Effector memory CD8-positive, alpha-beta T cell (primary cell): ENCODE measurements around the gene EVI5L.
"Not testable (repeated sequence)": the region's sequence is repeated elsewhere in the genome, so short reads cannot be mapped to it uniquely, and the experiment has no call there.

Experiments used
- ATAC-seq: fragments of 150-1000 bp; cut with Tn5 transposase; replicated peaks from 2 replicates; pipeline ENCODE4 v1.10.0; 2021; ENCODE audit warnings: mild to moderate bottlenecking, moderate library complexity
- DNase-seq, 3 experiments: peaks; one replicate each; pipeline ENCODE4 v3.0.0; 2021
- H3K27ac Mint-ChIP-seq, 2 donors: one replicate each; pipeline ENCODE4 v1.8.0; 2022; ENCODE audit warnings: mild to moderate bottlenecking in 2 of 2, mixed read lengths in 2 of 2, moderate library complexity in 2 of 2
- H3K27me3 Mint-ChIP-seq, 2 donors: one replicate each; pipeline ENCODE4 v1.8.0; 2022; ENCODE audit warnings: mixed read lengths in 2 of 2
- H3K36me3 Mint-ChIP-seq: one replicate; pipeline ENCODE4 v1.8.0; 2022; ENCODE audit warnings: mild to moderate bottlenecking, moderate library complexity, mixed read lengths; ENCODE audit not compliant: insufficient read depth
- H3K4me1 Mint-ChIP-seq, 2 donors: one replicate each; pipeline ENCODE4 v1.8.0; 2022; ENCODE audit warnings: low read depth in 2 of 2, mixed read lengths in 2 of 2
- H3K4me3 Mint-ChIP-seq, 2 donors: one replicate each; pipeline ENCODE4 v1.8.0; 2022; ENCODE audit warnings: mild to moderate bottlenecking in 2 of 2, mixed read lengths in 2 of 2, moderate library complexity in 2 of 2
- H3K9me3 Mint-ChIP-seq, 2 donors: one replicate each; pipeline ENCODE4 v1.8.0; 2022; ENCODE audit warnings: mixed read lengths in 2 of 2
- total RNA-seq, 9 experiments: gene quantifications; one replicate each; lab custom pipeline; 2026; lab: John Stamatoyannopoulos, UW

The EVI5L gene
- total RNA-seq, result 4.7 to 25.7 (median 13.1) reads per million in 9 experiments

GRCh38 chr19:7829561-7830271, at the start of gene EVI5L:
Gene EVI5L, plus strand, starts transcription at chr19:7830218. Its CDS starts 16,325 bp downstream, at chr19:7846543.
- ATAC-seq, result peak; percentile 83
- no peaks in the 10 kb centered on the region for H3K9me3 Mint-ChIP-seq

GRCh38 chr19:7781157-7781556, 48.9 kb upstream of the EVI5L start:
- peaks cover 50 to 75% of the 10 kb centered on the region in 2 donors for H3K27me3 Mint-ChIP-seq
- no peak overlapping the region for H3K27ac Mint-ChIP-seq
- DNase-seq (no peak), ATAC-seq (no peak)
- H3K36me3 Mint-ChIP-seq, result no peaks in the 10 kb centered on the region
- H3K9me3 Mint-ChIP-seq, result no peaks in the 10 kb centered on the region
- no peaks in the 10 kb centered on the region for H3K4me1 Mint-ChIP-seq
- H3K4me3 Mint-ChIP-seq, result no peak overlapping the region

More at GRCh38 chr19:7829561-7830271, at the start of gene EVI5L:
- H3K27me3 Mint-ChIP-seq, result no peaks in the 10 kb centered on the region
- peak; percentile 99 to 100 (median 99) for DNase-seq
- H3K4me3 Mint-ChIP-seq, result peak within 1 kb of the TSS; percentile 82 to 84
- H3K4me1 Mint-ChIP-seq, result peaks cover 21 to 24% of the 10 kb centered on the region in 2 donors
- peaks cover 18% of the 10 kb centered on the region for H3K36me3 Mint-ChIP-seq
- H3K27ac Mint-ChIP-seq, result peak within 1 kb of the TSS; percentile 28 to 82

GRCh38 chr19:7783991-7784423, 46.0 kb upstream of the EVI5L start:
- Mint-ChIP-seq H3K4me3 (no peak overlapping the region), H3K36me3 (no peaks in the 10 kb centered on the region), H3K9me3 (no peaks in the 10 kb centered on the region), H3K27me3 (peaks cover 51 to 94% of the 10 kb centered on the region in 2 donors), H3K27ac (no peak overlapping the region), H3K4me1 (peaks cover 0 to 4% of the 10 kb centered on the region in 2 donors)
- ATAC-seq (no peak), DNase-seq (no peak)

- Mint-ChIP-seq H3K4me3 (no peak overlapping the region), H3K27ac (no peak overlapping the region), H3K36me3 (no peaks in the 10 kb centered on the region), H3K27me3 (peaks cover 59 to 98% of the 10 kb centered on the region in 2 donors), H3K4me1 (peaks cover 0 to 6% of the 10 kb centered on the region in 2 donors), H3K9me3 (no peaks in the 10 kb centered on the region)
- DNase-seq (no peak), ATAC-seq (no peak)
These were observed 45.2 kb upstream of the EVI5L start for GRCh38 chr19:7784856-7785255.

GRCh38 chr19:7787141-7787540, 42.9 kb upstream of the EVI5L start:
- Mint-ChIP-seq H3K27ac (no peak overlapping the region), H3K27me3 (peaks cover 57 to 99% of the 10 kb centered on the region in 2 donors), H3K4me3 (peak overlapping the region in 1 of 2 donors; percentile 52), H3K9me3 (no peaks in the 10 kb centered on the region), H3K4me1 (peaks cover 0 to 6% of the 10 kb centered on the region in 2 donors), H3K36me3 (no peaks in the 10 kb centered on the region)
- DNase-seq (no peak), ATAC-seq (no peak)

- Mint-ChIP-seq H3K27me3 (peaks cover 53 to 99% of the 10 kb centered on the region in 2 donors), H3K27ac (no peak overlapping the region), H3K4me3 (peak overlapping the region in 1 of 2 donors; percentile 52), H3K4me1 (peaks cover 0 to 6% of the 10 kb centered on the region in 2 donors), H3K9me3 (no peaks in the 10 kb centered on the region), H3K36me3 (peaks cover under 1% of the 10 kb centered on the region)
- no peak for DNase-seq
- no peak for ATAC-seq
These were observed 42.3 kb upstream of the EVI5L start for GRCh38 chr19:7787602-7788177.

- Mint-ChIP-seq H3K36me3 (peaks cover 2% of the 10 kb centered on the region), H3K27ac (no peak overlapping the region), H3K9me3 (no peaks in the 10 kb centered on the region), H3K4me1 (peaks cover 0 to 6% of the 10 kb centered on the region in 2 donors), H3K4me3 (peak overlapping the region in 1 of 2 donors; percentile 19), H3K27me3 (peaks cover 51 to 94% of the 10 kb centered on the region in 2 donors)
- ATAC-seq (no peak), DNase-seq (no peak)
These were observed 41.7 kb upstream of the EVI5L start for GRCh38 chr19:7788178-7788932.

GRCh38 chr19:7788933-7789323, 41.1 kb upstream of the EVI5L start:
- H3K27ac Mint-ChIP-seq, result no peak overlapping the region

GRCh38 chr19:7789447-7789846, 40.6 kb upstream of the EVI5L start:
- Mint-ChIP-seq H3K4me3 (peak overlapping the region in 1 of 2 donors; percentile 48), H3K4me1 (peaks cover 0 to 6% of the 10 kb centered on the region in 2 donors), H3K27me3 (peaks cover 40 to 83% of the 10 kb centered on the region in 2 donors), H3K9me3 (peaks cover 0 to 2% of the 10 kb centered on the region in 2 donors), H3K36me3 (peaks cover 2% of the 10 kb centered on the region), H3K27ac (no peak overlapping the region)
- ATAC-seq (peak; percentile 35), DNase-seq (no peak)

More at GRCh38 chr19:7788933-7789323, 41.1 kb upstream of the EVI5L start:
- ATAC-seq (no peak), DNase-seq (no peak)
- Mint-ChIP-seq H3K9me3 (peaks cover 0 to 2% of the 10 kb centered on the region in 2 donors), H3K4me1 (peaks cover 0 to 6% of the 10 kb centered on the region in 2 donors), H3K36me3 (peaks cover 2% of the 10 kb centered on the region), H3K4me3 (no peak overlapping the region), H3K27me3 (peaks cover 45 to 89% of the 10 kb centered on the region in 2 donors)

- Mint-ChIP-seq H3K9me3 (peaks cover 0 to 2% of the 10 kb centered on the region in 2 donors), H3K27me3 (peaks cover 31 to 74% of the 10 kb centered on the region in 2 donors), H3K27ac (no peak overlapping the region), H3K4me3 (no peak overlapping the region), H3K36me3 (peaks cover 2% of the 10 kb centered on the region), H3K4me1 (peaks cover 0 to 6% of the 10 kb centered on the region in 2 donors)
- DNase-seq (no peak), ATAC-seq (no peak)
These were observed 39.6 kb upstream of the EVI5L start for GRCh38 chr19:7790416-7790815.

GRCh38 chr19:7792281-7792680, 37.7 kb upstream of the EVI5L start:
- no peak for DNase-seq
- no peak for ATAC-seq
- Mint-ChIP-seq H3K9me3 (peaks cover 0 to 2% of the 10 kb centered on the region in 2 donors), H3K4me1 (peaks cover 0 to 4% of the 10 kb centered on the region in 2 donors), H3K27ac (no peak overlapping the region), H3K27me3 (peaks cover 22 to 55% of the 10 kb centered on the region in 2 donors), H3K36me3 (peaks cover 5% of the 10 kb centered on the region), H3K4me3 (no peak overlapping the region)

- not testable (repeated sequence) for H3K4me1 Mint-ChIP-seq, ATAC-seq, H3K36me3 Mint-ChIP-seq, DNase-seq, H3K9me3 Mint-ChIP-seq, H3K4me3 Mint-ChIP-seq, H3K27ac Mint-ChIP-seq
- peaks cover 18 to 51% of the 10 kb centered on the region in 2 donors for H3K27me3 Mint-ChIP-seq
These were observed 37.3 kb upstream of the EVI5L start for GRCh38 chr19:7792701-7793100.

GRCh38 chr19:7793493-7793892, 36.5 kb upstream of the EVI5L start:
- Mint-ChIP-seq H3K4me3 (no peak overlapping the region), H3K27ac (no peak overlapping the region), H3K9me3 (peaks cover 0 to 2% of the 10 kb centered on the region in 2 donors), H3K27me3 (peaks cover 12 to 43% of the 10 kb centered on the region in 2 donors), H3K4me1 (peaks cover 0 to 3% of the 10 kb centered on the region in 2 donors), H3K36me3 (peaks cover 5% of the 10 kb centered on the region)
- ATAC-seq (no peak), DNase-seq (no peak)
